Stimulated activated CD8-positive, alpha-beta memory T cell treated with anti-CD3 and anti-CD28 coated beads, Interleukin-2, amount 100 ng/mL, for 48 hours (primary cell): ENCODE measurements around the gene BEGAIN.

Experiments used
- DNase-seq, 2 donors: peaks; one replicate each; pipeline ENCODE4 v3.0.0-alpha.2; 2020; ENCODE audit warnings: low read depth in 2 of 2

The BEGAIN gene, protein sequence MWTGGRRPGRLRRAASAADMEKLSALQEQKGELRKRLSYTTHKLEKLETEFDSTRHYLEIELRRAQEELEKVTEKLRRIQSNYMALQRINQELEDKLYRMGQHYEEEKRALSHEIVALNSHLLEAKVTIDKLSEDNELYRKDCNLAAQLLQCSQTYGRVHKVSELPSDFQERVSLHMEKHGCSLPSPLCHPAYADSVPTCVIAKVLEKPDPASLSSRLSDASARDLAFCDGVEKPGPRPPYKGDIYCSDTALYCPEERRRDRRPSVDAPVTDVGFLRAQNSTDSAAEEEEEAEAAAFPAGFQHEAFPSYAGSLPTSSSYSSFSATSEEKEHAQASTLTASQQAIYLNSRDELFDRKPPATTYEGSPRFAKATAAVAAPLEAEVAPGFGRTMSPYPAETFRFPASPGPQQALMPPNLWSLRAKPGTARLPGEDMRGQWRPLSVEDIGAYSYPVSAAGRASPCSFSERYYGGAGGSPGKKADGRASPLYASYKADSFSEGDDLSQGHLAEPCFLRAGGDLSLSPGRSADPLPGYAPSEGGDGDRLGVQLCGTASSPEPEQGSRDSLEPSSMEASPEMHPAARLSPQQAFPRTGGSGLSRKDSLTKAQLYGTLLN

DNA sequence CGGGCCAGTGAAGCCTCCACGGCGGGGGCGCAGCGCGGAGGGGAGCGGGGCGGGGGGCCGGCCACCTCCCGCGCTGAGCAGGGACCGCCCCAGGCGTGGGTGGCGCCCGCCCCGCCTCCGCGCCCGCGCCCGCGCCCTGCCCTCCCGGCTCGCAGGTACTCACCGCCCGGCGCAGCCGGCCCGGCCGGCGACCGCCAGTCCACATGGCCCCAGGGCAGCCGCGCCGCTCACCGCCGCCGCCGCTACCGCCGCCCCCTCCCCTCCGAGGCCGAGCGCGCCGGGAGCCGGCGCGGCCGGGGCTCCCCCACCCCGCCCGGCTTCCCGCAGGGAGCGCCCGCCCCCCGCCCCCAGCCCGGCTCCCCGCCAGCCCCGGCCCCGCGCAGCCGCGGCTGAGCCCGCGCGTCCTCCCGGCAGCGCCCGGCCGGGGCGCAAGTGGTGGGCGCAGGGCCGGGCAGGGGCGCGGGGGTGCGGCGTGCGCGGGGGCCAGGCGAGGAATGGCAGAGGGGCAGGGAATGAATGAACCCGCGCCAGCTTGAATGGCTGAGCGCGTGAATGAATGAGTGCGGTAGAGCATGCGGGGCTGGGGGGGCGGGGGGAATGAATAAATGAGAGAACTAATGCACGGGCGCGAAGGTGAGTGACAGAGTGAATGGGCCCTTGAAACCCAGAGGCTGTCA, at the start of gene BEGAIN:
TSS of gene BEGAIN (minus strand) at position 332 of the 677 bp plus-strand sequence. CDS start at position 205, 127 bp downstream.
- DNase-seq = no peak

- DNase-seq = no peak
These were observed 49.3 kb upstream of the BEGAIN start for GRCh38 chr14:100636559-100636958.

DNA sequence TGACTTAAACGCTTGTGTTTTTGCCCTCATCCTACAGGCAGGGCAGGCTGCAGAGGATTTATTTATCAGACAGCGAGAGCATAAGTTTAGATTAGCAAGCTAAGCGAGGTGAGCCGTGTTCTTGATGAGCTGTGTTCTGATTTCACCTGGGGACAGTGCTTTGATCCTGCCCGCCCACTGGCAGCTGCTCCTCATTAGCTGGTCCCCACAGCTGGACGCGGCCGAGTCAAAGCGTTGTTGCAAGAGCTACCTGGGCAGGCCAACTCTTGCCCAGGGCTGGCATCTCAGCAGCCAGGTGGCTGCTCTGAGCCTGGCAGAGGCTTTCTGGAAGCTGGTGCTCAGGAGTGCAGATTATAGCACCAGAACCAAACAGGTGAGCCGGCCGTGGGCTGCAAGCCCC, 46.8 kb upstream of the BEGAIN start:
- DNase-seq = no peak

DNA sequence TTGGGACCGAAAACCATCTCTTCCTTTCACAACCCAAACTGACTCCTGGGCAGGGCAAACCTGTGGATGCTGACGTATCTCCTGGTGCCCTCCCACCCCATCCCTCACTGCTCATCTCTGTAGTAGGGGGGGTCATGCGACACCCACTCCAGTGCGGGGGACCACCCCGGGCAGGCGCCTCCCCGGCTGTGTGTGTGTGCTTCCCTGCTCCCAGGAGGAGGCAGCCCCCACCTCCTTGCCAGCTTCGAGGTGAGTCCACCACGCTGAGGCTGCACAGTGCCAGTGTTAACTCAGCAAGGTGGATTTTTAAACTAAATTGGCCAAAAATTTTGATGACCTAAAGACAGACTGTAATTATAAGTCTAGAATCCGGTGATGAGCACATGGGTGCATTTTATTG, 46.2 kb upstream of the BEGAIN start:
- DNase-seq = no peak

- no peak for DNase-seq
These were observed 42.5 kb upstream of the BEGAIN start for GRCh38 chr14:100629696-100630095.

DNA sequence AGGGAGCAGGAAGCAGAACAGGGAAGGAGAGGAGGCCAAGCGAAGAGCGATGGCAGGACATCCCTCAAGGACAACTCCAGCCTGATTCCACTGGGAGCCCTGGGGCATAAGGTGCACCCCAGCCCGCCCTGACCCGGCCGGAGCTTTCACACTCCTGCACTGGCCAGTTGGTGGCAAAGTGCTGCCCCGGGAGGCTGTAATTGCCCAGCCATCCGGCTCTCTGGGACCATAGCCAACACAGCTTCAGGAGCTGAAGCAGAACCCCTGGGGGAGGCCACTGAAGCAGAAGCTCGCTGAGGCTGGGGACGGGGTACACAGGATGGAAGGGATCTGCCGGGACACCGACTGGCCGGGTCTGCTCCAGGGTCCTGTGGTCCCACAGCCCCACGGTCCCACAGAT, 41.9 kb upstream of the BEGAIN start:
- no peak for DNase-seq

DNA sequence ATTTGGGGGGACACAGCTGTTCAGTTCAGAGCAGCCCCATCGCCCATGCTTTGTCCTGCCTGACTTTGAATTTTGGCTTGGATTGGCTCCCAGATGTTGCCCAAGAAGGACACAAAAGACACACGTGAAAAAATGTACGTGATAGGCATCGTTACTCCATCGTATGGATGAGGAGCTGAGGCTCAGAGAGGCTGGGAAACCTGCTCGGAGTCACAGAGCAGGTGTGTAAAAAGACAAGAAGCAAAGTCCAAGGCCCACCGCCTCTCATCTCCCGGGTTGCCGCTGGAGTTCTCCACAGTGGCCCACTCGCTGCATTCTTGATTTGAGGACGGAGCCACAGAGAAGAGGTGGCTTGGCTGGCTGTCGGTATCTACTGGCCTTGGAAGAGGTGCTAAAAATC, 41.0 kb upstream of the BEGAIN start:
- no peak for DNase-seq

GRCh38 chr14:100626614-100627013, 39.4 kb upstream of the BEGAIN start:
- no peak for DNase-seq

DNA sequence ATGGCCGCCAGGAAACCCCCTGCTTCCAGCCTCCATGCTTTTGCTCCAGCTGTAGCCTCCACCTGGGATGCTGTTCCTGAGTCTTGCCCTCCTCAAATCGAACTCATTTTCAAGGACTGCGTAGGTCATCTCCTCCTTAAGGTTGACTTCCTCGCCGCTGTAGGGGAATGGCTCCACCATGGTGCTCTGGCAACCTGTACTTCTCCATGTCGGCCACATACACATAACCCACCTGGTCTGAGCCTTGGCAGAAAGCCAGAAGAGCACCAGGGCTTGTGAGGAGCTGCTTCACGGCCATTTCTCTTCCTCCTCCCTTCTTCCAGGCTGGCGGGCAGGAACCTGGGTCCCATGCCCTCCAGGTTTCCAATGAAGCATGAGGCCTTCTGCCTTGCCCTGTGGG, 36.7 kb upstream of the BEGAIN start:
- DNase-seq = no peak

DNA sequence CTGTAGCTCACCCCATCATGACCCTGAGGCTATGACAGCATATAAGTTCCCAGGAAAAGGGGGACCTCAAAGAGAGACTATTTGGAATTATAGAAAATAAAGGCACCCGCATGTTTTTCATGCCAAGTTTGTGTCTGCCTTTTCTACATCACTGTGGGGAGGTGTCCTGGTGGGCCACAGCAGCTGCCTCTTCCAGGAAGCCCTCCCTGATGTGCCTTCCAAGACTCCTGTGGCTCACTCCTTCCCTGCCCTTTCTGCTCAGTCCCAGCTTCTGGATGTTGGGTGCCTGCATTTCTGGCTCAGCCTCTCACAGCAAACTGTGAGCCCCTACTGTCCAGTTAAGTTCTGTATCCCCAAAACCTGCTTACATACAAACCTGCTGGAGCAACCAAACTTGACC, 36.3 kb upstream of the BEGAIN start:
- no peak for DNase-seq

- no peak for DNase-seq
These were observed 35.7 kb upstream of the BEGAIN start for GRCh38 chr14:100622708-100623485.

DNA sequence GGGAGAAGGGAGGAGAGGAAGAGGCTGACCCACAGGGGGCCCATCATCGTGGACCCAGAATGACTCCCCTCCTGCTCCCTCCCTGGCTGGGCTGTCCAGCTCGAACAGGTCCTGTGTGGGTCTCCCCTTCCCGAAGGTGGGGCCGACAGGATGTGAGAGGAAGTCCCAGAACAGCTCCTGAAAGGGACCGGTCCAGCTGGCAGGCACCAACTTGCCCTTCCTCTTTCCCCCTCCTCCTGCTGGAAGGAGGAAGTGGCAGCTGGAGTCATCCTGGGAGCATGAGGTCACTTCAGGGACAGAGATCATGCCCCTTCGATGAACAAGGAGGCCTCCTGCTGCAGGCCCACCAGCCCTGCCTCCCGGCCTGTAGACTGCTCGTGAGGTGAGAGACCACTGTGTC, 35.0 kb upstream of the BEGAIN start:
- DNase-seq = no peak

GRCh38 chr14:100621806-100622205, 34.6 kb upstream of the BEGAIN start:
- DNase-seq = no peak

GRCh38 chr14:100620255-100621100, 33.3 kb upstream of the BEGAIN start:
- DNase-seq = no peak

- DNase-seq = no peak
These were observed 32.4 kb upstream of the BEGAIN start for GRCh38 chr14:100619396-100620254.

DNA sequence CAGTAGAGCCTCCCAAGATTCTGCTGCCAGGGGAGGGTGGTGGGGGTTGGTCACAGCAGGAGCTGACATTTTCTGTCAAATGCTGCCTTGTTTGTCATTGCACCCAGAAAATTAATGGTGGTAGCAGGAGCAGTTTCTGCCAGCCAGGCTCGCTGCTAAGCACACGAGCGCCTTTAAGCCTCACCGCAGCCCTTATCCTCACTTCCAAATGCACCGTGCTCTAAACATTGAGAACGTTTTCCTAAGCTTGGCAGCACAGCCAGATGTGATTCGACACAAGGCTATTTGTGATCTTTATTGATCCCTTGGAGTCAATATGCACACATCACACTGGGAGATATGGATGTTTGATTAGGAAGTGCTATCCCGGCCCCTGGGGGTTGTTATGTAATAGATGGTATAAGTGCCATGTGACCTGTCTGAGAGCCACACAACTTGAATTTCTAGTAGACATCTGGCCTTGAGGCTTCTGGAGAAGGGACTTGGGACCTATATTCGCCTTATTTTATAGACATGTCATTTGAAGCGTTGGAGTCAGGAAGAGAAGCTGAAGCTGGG, 31.6 kb upstream of the BEGAIN start:
- DNase-seq = no peak

DNA sequence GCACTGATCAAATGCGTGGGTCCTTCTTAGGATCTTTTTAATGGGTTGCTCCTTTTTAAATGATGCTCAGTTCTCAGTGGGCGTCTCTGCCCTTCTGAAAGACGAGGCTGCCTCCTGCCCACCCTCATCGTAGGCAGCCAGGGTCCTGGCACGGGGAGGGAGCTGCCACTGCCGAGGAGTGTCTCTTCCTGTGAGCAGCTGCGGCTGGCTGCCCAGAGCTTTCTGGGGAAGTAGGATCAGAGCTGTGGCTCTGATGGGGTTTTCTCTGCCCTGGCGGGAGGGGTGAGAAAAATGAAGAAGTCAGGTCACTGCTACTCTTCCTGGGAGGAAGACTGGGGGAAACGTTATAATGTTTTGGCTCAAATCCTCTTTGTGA, 31.1 kb upstream of the BEGAIN start:
- DNase-seq = no peak

DNA sequence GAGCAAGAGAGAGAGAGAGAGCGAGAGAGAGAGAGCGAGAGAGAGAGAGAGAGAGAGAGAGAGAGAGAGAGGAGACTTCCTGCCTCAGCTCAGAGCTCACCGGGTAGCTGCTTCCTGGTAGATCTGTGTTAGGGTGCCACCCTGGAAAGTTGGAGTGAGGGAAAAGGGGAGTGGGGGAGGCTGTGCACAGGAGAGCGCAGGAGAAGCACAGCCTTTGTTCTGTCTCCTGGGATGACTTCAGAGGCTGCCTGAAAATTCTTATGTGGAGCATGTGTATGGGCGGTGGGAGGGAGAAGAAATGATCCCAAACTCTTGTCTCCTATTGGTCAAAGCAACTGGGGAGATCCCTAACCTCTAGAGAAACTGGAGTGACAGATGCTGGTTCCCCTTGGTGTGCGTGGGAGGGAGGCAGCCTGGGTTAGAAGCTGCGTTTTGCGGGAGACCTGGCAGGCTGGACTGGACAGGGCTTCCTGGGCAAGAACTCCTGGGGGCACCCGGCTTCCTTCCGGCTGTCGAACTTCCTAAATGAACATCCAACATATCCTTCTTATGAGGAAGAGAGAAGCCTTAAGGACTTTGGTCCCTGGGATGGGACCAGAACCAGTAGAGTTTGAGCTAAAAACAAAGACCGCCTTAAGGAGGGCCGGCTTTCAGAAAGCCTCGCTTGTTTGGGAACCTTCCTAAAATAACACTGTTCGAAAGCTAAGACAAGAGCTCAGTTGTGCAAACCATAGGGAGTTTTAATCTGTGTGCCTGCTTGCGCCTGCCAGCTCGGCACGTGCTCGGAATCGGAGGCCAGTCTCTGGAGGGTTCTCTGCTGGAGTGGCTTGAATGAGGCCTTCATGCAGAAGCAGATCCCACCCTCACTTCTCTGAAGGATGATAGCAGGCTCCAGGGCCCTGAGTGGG, 30.4 kb upstream of the BEGAIN start:
- DNase-seq = no peak

- no peak for DNase-seq
These were observed 29.7 kb upstream of the BEGAIN start for GRCh38 chr14:100616854-100617409.
